Activated T-cell treated with anti-CD3 and anti-CD28 coated beads for 24 hours (primary cell): ENCODE data around the gene GALNS.
"Not testable (repeated sequence)": the region's sequence is repeated elsewhere in the genome, so short reads cannot be mapped to it uniquely, and the experiment has no call there.

Experiments used
- DNase-seq: peaks from one replicate; pipeline ENCODE4 v3.0.0-alpha.2; 2020; ENCODE audit warnings: low read depth

Gene GALNS

GRCh38 chr16:88783391-88784073 lies 73.2 kb downstream of the GALNS start:
- DNase-seq, result no peak

- peak; percentile 74 for DNase-seq
These were observed 74.0 kb downstream of the GALNS start for GRCh38 chr16:88782454-88783390.

- peak; percentile 70 for DNase-seq
These were observed 75.3 kb downstream of the GALNS start for GRCh38 chr16:88781140-88782077.

- no peak for DNase-seq
These were observed 76.3 kb downstream of the GALNS start for GRCh38 chr16:88780142-88781062.

GRCh38 chr16:88779406-88780141 lies 77.2 kb downstream of the GALNS start:
- DNase-seq, result no peak

GRCh38 chr16:88778541-88779065 lies 78.1 kb downstream of the GALNS start:
- DNase-seq, result no peak

GRCh38 chr16:88778271-88778525 lies 78.5 kb downstream of the GALNS start:
- no peak for DNase-seq

GRCh38 chr16:88777471-88778270 lies 79.1 kb downstream of the GALNS start:
- no peak for DNase-seq

GRCh38 chr16:88775825-88776224 lies 80.9 kb downstream of the GALNS start:
- no peak for DNase-seq

GRCh38 chr16:88774544-88775393 lies 82.0 kb downstream of the GALNS start:
- DNase-seq, result no peak

GRCh38 chr16:88773812-88774291 lies 82.9 kb downstream of the GALNS start:
- no peak for DNase-seq

- DNase-seq, result no peak
These were observed 83.6 kb downstream of the GALNS start for GRCh38 chr16:88772871-88773811.

- DNase-seq, result not testable (repeated sequence)
These were observed 85.0 kb downstream of the GALNS start for GRCh38 chr16:88771781-88772180.

GRCh38 chr16:88771294-88771772 lies 85.4 kb downstream of the GALNS start:
- no peak for DNase-seq

GRCh38 chr16:88770461-88771293 lies 86.1 kb downstream of the GALNS start:
- no peak for DNase-seq
